GM18505 (cell line): ENCODE results near the gene FBLN2.

ENCODE experiments used
- ATAC-seq: cut with Tn5 transposase; IDR thresholded peaks from one replicate; pipeline ENCODE4 v1.9.1; 2021; ENCODE audit not compliant: unreplicated experiment
- POLR2A ChIP-seq: IDR thresholded peaks from 4 replicates; pipeline ENCODE4 v1.6.1; 2011; ENCODE audit warnings: borderline replicate concordance; ENCODE audit not compliant: insufficient read depth, insufficient read length; ENCODE audit errors: extremely low read depth

Gene FBLN2

GRCh38 chr3:13685721-13686120 is 136.8 kb downstream of the FBLN2 start:
- no peak for TF ChIP-seq POLR2A
- no peak for ATAC-seq

GRCh38 chr3:13686367-13687160 is 137.6 kb downstream of the FBLN2 start:
- ATAC-seq = no peak
- no peak for TF ChIP-seq POLR2A

- no peak for ATAC-seq
- no peak for TF ChIP-seq POLR2A
Observed at GRCh38 chr3:13687517-13687943, 138.6 kb downstream of the FBLN2 start.
